ENCODE results near the gene SCAND1. TPM values are rescaled to one million over a fixed set of nuclear protein-coding genes. Genes with fewer than 3 reads are reported as not detected.

SCAND1 gene
- polyA plus RNA-seq, 1 donor from 2014 or later: 156 TPM

DNA sequence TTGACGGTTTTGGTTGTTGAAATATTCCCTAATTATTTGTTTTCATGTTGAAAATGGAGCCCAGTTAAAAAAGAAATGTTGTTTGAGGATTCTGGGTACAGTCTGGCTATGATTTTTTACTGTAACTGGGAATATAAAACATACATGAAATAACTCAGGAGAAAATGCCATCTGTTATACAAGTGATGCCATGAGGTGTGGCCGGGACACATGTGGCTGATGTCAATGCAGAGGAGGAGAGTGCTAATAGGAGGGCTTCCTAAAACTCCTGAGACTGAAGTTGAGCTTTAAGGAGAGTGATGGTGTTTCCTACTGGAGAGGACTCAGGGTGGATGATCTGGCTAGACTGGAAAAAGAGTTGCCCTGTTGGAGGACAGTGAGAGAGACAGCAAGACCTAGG is 12.7 kb downstream of the SCAND1 start:
- H3K9me2 ChIP-seq (ENCODE audit: insufficient read depth, low read length): no peaks in the 10 kb centered on the region
- no peaks in the 10 kb centered on the region for H3K27me3 ChIP-seq (ENCODE audit: insufficient read depth, low read depth, low read length)
- no peaks in the 10 kb centered on the region for H3K9me3 ChIP-seq (ENCODE audit: low read length)
- H3K4me2 ChIP-seq (ENCODE audit: low read length): no peak overlapping the region
- no peak overlapping the region for H3K4me3 ChIP-seq (ENCODE audit: low read length)
- no peak overlapping the region for H2AFZ ChIP-seq (ENCODE audit: low read depth, low read length)
- H3K79me2 ChIP-seq (replicated peaks; ENCODE audit: insufficient read depth, low read length): no peaks in the 10 kb centered on the region
- no peaks in the 10 kb centered on the region for H3F3A ChIP-seq (ENCODE audit: insufficient read depth, low read length, poor library complexity, severe bottlenecking)
- no peaks in the 10 kb centered on the region for H3K36me3 ChIP-seq (ENCODE audit: insufficient read depth, low read length)
- TF ChIP-seq EZH2 (IDR thresholded peaks at IDR 0.05; ENCODE audit: borderline replicate concordance, insufficient read depth, low read length, poor library complexity, severe bottlenecking): no peak
- no peak for TF ChIP-seq EP300 (conservative IDR thresholded peaks at IDR 0.05; ENCODE audit: poor library complexity, severe bottlenecking)
- TF ChIP-seq CTCF (IDR thresholded peaks at IDR 0.05; ENCODE audit: poor library complexity, severe bottlenecking): no peak
- TF ChIP-seq MXI1 (conservative IDR thresholded peaks at IDR 0.05; ENCODE audit: poor library complexity, severe bottlenecking): no peak
- TF ChIP-seq REST (IDR thresholded peaks at IDR 0.05; ENCODE audit: borderline replicate concordance): no peak
- TF ChIP-seq SMC3 (conservative IDR thresholded peaks at IDR 0.05; ENCODE audit: poor library complexity): no peak
- no peak for TF ChIP-seq RAD21 (conservative IDR thresholded peaks at IDR 0.05)
- no peak for TF ChIP-seq TAF1 (IDR thresholded peaks at IDR 0.05; ENCODE audit: low read depth)
- TF ChIP-seq POLR2AphosphoS5 (IDR thresholded peaks at IDR 0.05): no peak
- no peaks in the 10 kb centered on the region for H4K20me1 ChIP-seq (ENCODE audit: insufficient read depth)
- H3K9ac ChIP-seq (ENCODE audit: low read length): no peak overlapping the region
- no peak overlapping the region for H3K27ac ChIP-seq (ENCODE audit: low read length)

GRCh38 chr20:35939264-35939663 is 15.0 kb downstream of the SCAND1 start:
- Histone ChIP-seq H3F3A (ENCODE audit: insufficient read depth, low read length, poor library complexity, severe bottlenecking) (no peaks in the 10 kb centered on the region), H3K4me2 (ENCODE audit: low read length) (no peak overlapping the region), H3K27ac (ENCODE audit: low read length) (no peak overlapping the region), H3K9me2 (ENCODE audit: insufficient read depth, low read length) (no peaks in the 10 kb centered on the region), H3K36me3 (ENCODE audit: insufficient read depth, low read length) (no peaks in the 10 kb centered on the region), H2AFZ (ENCODE audit: low read depth, low read length) (no peak overlapping the region), H3K4me3 (ENCODE audit: low read length) (no peak overlapping the region), H4K20me1 (ENCODE audit: insufficient read depth) (no peaks in the 10 kb centered on the region), H3K79me2 (replicated peaks; ENCODE audit: insufficient read depth, low read length) (no peaks in the 10 kb centered on the region), H3K27me3 (ENCODE audit: insufficient read depth, low read depth, low read length) (no peaks in the 10 kb centered on the region), H3K9me3 (ENCODE audit: low read length) (no peaks in the 10 kb centered on the region), H3K9ac (ENCODE audit: low read length) (no peak overlapping the region)
- TF ChIP-seq TAF1 (IDR thresholded peaks at IDR 0.05; ENCODE audit: low read depth) (no peak), MXI1 (conservative IDR thresholded peaks at IDR 0.05; ENCODE audit: poor library complexity, severe bottlenecking) (no peak), CTCF (IDR thresholded peaks at IDR 0.05; ENCODE audit: poor library complexity, severe bottlenecking) (no peak), RAD21 (conservative IDR thresholded peaks at IDR 0.05) (no peak), SMC3 (conservative IDR thresholded peaks at IDR 0.05; ENCODE audit: poor library complexity) (no peak)

Data from neural cell (in vitro differentiated cells).